T-helper 1 cell (primary cell): Measurements from ENCODE around the gene BICRAL.
A peak's percentile ranks its signal among the peaks of the same experiment; 100 is the strongest.
"Not testable (repeated sequence)": the region's sequence is repeated elsewhere in the genome, so short reads cannot be mapped to it uniquely, and the experiment has no call there.

Experiments used
- DNase-seq, 5 donors: peaks; one replicate each; pipeline ENCODE4 v3.0.0-alpha.2; 2012 to 2020
- total RNA-seq, 4 donors: gene quantifications; one replicate each; lab custom pipeline; 2026; lab: John Stamatoyannopoulos, UW

The BICRAL gene, protein sequence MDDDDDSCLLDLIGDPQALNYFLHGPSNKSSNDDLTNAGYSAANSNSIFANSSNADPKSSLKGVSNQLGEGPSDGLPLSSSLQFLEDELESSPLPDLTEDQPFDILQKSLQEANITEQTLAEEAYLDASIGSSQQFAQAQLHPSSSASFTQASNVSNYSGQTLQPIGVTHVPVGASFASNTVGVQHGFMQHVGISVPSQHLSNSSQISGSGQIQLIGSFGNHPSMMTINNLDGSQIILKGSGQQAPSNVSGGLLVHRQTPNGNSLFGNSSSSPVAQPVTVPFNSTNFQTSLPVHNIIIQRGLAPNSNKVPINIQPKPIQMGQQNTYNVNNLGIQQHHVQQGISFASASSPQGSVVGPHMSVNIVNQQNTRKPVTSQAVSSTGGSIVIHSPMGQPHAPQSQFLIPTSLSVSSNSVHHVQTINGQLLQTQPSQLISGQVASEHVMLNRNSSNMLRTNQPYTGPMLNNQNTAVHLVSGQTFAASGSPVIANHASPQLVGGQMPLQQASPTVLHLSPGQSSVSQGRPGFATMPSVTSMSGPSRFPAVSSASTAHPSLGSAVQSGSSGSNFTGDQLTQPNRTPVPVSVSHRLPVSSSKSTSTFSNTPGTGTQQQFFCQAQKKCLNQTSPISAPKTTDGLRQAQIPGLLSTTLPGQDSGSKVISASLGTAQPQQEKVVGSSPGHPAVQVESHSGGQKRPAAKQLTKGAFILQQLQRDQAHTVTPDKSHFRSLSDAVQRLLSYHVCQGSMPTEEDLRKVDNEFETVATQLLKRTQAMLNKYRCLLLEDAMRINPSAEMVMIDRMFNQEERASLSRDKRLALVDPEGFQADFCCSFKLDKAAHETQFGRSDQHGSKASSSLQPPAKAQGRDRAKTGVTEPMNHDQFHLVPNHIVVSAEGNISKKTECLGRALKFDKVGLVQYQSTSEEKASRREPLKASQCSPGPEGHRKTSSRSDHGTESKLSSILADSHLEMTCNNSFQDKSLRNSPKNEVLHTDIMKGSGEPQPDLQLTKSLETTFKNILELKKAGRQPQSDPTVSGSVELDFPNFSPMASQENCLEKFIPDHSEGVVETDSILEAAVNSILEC
- total RNA-seq, result 58.3 to 82.7 (median 75.3) reads per million in 4 donors

GRCh38 chr6:42781796-42782688 lies at the start of gene BICRAL:
Gene BICRAL (plus strand): TSS chr6:42782052. CDS start chr6:42822023, 39,971 bp downstream.
- DNase-seq, result peak; percentile 42 to 67 (median 64)

DNA sequence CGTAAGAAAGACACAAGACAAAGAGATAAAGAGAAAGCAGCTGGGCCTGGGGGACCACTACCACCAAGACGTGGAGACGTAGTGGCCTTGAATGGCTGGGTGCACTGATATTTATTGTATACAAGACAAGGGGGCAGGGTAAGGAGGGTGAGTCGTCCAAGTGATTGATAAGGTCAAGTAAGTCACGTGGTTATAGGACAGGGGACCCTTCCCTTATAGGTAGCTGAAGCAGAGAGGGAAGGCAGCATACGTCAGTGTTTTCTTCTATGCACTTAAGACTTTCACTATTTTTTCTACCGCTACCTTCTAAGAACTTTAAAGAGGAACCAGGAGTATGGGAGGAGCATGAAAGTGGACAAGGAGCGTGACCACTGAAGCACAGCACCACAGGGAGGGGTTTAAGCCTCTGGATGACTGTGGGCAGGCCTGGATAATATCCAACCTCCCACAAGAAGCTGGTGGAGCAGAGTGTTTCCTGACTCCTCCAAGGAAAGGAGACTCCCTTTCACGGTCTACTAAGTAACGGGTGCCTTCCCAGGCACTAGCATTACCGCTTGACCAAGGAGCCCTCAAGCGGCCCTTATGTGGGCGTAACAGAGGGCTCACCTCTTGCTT lies 47.9 kb upstream of the BICRAL start:
- DNase-seq, result not testable (repeated sequence)

- DNase-seq, result no peak
These were observed 45.9 kb upstream of the BICRAL start for GRCh38 chr6:42735976-42736375.

DNA sequence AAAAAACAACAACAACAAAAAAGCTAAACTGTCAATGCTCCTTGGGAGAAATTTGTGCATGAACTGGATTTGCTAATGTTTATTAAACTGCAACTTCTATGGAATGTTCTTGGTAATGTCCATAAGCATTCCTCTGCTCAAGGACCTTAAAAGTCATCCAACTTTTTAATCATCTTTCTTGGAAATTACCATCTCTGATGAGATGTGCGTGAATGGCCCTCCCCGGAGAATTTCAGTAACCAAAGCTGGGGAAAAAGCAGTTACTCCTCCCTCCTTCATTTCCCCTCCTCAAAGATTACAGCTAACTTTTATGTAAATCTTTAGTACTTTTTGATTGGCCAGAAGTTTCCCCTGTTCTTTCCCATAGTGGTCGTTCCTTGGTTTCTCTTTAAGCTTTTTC lies 41.1 kb upstream of the BICRAL start:
- DNase-seq, result no peak

DNA sequence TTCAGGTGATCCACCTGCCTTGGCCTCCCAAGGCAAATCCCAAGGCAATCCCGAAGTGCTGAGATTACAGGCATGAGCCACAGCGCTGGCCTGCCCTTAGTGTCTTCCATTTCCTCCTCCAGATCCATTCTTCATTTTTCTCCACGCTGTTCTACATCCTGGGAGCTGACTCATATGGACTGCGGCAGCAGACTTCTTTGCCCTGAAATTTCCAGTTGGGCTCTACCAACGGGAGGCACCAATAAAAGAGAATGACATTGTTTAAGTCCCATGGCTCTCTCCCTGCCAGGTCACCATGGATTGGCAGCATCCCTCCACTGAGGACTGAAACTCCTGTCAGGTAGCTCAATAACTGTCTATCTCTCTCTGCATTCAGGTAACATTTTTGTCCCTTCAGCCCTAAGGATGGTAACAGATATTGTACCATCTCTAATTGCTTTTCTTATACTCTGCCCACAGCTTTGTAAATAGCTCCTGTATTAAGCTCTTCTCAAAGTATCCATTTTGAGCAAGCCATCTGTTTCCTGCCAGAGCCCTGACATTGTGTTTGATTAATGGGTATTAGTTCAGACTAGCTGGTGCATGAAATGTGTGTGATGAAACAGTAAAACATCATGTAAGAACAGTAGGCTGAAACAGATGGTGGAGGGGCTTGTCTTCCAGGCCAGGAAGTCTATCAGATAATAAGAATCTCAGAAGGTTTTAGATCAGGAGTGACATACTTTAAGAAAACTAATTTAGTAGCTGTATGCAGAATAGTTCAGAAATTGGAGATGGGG lies 39.5 kb upstream of the BICRAL start:
- no peak for DNase-seq

DNA sequence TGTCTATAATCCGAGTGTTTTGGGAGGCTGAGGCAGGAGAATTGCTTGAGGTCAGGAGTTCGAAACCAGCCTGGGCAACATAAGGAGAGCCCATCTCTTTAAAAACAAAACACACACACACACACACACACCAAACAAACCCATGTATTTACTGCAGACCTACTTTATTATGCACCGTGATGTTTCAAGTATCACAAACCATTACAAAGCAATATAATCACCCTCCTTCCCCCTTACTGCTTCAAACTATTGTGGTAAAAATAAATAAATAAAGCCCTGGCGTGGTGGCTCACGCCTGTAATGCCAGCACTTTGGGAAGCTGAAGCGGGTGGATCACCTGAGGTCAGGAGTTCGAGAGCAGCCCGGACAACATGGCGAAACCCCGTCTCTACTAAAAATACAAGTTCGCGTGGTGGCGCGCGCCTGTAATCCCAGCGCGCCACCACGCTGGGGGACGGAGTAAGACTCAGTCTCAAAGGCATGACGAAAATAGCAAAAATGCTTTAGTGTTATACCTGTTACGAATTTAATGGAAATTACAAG lies 37.4 kb upstream of the BICRAL start:
- no peak for DNase-seq

DNA sequence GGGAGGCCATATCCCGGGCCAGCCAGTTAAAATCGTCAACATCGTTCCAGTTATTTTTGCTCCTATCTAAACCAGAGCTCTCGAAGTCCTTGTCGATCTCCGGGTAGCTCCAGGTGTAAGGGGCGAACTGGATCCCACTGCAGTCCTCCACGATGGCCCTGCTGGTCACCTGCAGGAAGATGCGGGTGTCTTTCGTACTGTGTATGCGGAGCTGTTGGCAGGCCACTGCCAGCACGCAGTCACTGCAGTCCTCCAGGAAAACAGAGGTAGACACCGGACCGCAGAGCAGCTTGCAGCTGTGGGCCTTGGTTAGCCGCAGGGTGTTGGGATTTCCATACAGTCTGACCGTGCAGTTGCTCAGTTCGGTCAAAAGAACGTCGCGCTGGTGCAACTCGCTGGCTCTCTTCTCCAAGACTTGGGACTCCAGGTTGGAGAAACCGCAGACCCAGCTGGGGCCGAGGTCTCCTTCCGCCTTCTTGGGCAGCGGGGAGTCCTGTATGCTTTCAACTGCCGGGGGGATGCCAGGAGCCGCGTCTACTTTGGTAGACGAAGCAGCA lies 36.7 kb upstream of the BICRAL start:
- DNase-seq, result peak in 3 of 5 donors; percentile 14 to 26 (median 16)

- peak; percentile 89 to 98 (median 93) for DNase-seq
These were observed 36.0 kb upstream of the BICRAL start, which contains the start of gene TBCC for GRCh38 chr6:42745640-42746462. Gene TBCC (minus strand): TSS chr6:42746103. CDS start chr6:42746073, 30 bp downstream.

- peak; percentile 57 to 92 (median 62) for DNase-seq
These were observed 35.1 kb upstream of the BICRAL start for GRCh38 chr6:42746463-42747391.

- no peak for DNase-seq
These were observed 33.5 kb upstream of the BICRAL start for GRCh38 chr6:42748203-42748898.

- DNase-seq, result no peak
These were observed 30.8 kb upstream of the BICRAL start for GRCh38 chr6:42751055-42751454.

GRCh38 chr6:42754759-42755158 lies 27.1 kb upstream of the BICRAL start:
- DNase-seq, result no peak

GRCh38 chr6:42756722-42757121 lies 25.1 kb upstream of the BICRAL start:
- DNase-seq, result no peak

GRCh38 chr6:42758756-42759430 lies 23.0 kb upstream of the BICRAL start:
- no peak for DNase-seq

GRCh38 chr6:42761287-42762067 lies 20.4 kb upstream of the BICRAL start:
- DNase-seq, result no peak

- no peak for DNase-seq
These were observed 19.4 kb upstream of the BICRAL start for GRCh38 chr6:42762426-42762859.
